HG03095 (cell line): ENCODE measurements around the gene HSF4.

Experiments
- ATAC-seq: cut with Tn5 transposase; IDR thresholded peaks from one replicate; pipeline ENCODE4 v1.9.1; 2021; ENCODE audit warnings: moderate library complexity; ENCODE audit not compliant: unreplicated experiment

Gene HSF4

GRCh38 chr16:67215706-67216105 lies 51.2 kb downstream of the HSF4 start:
- no peak for ATAC-seq

- no peak for ATAC-seq
Observed at GRCh38 chr16:67216612-67217490, 52.3 kb downstream of the HSF4 start.
